ENCODE data around the gene ACOX3.
"Not testable (repeated sequence)": the region's sequence is repeated elsewhere in the genome, so short reads cannot be mapped to it uniquely, and the experiment has no call there.

ACOX3 gene

GRCh38 chr4:8370106-8370787 lies 70.3 kb downstream of the ACOX3 start:
- no peak for DNase-seq

GRCh38 chr4:8369426-8370105 lies 71.0 kb downstream of the ACOX3 start:
- DNase-seq: no peak

DNA sequence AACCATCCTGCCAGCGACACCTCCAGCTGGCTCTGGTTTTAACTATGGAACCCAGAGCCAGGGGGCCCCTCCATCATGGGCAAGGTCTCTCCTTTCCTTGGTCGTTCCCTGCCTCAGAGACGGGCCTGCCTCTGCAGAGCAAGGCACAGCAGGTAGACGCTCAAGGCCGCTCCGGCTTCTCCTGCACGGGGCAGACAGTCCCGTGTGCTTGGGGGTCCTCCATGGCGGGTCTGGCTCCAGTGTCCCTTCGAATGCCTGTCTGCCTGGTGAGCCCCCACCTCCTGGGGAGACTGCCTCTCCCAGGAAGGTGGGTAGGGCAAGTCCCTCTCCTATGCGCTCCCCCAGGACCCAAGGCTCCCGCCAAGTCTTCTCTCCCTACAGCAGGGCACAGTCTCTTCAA lies 71.5 kb downstream of the ACOX3 start:
- DNase-seq: no peak

GRCh38 chr4:8368061-8368481 lies 72.5 kb downstream of the ACOX3 start:
- no peak for DNase-seq

DNA sequence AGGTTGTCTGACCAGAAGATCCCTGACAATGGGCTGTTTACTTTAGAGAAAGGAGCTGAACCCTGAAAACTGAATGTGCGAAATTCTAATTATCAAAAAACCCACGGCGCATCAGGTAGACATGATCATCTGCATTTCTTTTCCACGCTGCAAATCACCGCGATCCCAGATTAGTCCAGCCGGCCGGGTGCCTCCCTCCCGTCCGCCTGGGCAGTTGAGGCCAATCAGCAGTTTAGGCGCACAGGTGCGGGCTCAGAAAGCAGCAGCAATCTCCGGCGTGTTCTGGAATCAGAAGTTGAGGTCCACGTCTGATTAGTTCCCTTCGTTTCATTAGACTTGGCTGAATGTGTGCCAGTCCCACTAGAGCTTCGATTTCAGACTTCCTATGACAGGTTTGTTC lies 73.9 kb downstream of the ACOX3 start:
- DNase-seq: no peak

- no peak for DNase-seq
Observed at GRCh38 chr4:8365951-8366350, 74.6 kb downstream of the ACOX3 start.

DNA sequence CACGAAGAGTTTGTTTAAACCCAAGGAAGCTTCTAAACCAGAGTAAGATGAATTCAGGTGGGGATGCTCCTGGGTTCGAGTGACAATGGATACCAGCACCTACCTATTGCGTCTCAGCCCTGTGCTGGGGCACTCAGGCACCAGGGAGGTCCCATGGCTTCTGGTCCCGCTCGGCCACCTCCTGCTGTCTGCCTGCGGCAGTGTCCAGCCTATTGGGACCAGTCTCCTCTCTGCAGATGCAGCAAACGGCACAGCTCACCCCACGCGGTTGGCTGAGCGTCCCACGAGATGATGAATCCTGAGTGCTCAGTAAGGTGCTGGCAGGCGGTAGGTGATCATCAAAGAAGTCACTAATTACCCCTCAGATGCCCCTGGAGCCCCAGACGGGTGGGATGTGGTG lies 75.2 kb downstream of the ACOX3 start:
- no peak for DNase-seq

DNA sequence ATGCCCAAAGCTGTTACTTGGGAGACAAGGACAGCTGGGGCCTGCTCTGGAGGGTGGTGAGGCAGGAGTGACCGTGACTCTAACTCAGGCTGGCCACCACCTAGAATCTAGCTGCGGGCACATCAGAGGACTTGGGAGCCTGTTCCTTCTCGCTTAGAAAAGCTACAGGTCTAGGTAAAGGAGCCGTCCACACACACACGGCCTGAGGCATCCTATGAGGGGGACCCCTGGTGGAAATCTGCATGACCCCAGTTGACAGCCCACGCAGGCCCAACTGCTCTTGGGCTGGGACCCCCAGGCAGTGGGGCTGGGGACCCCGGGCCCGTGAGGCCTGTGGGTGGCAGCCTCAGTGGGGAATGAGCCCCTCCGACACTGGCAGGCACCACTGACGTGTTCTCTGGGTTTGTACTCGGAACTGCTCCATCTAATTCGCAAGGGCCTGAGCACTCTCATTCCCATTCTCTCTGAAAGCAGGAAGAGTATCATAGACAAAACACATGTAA lies 75.6 kb downstream of the ACOX3 start:
- DNase-seq: no peak

GRCh38 chr4:8364141-8364540 lies 76.4 kb downstream of the ACOX3 start:
- DNase-seq: no peak

DNA sequence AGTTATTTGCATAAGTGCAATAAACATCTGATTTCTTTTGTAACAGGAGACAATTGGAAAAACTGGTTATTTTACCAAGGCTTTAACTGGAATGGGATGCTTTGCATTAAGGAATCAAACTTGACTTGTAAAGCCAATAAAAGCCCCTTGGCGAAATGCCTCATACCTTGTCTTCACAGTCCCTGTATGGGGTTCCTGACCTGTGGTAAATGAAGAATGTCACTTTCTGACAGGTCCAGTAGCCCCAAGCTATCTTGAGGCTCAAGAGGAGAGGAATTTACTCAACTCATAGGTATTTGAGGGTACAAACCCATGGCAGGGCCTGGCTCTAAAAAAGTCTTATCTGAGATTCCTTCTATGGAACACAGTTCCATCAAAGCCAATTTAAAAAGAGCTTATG lies 78.0 kb downstream of the ACOX3 start:
- DNase-seq: no peak

DNA sequence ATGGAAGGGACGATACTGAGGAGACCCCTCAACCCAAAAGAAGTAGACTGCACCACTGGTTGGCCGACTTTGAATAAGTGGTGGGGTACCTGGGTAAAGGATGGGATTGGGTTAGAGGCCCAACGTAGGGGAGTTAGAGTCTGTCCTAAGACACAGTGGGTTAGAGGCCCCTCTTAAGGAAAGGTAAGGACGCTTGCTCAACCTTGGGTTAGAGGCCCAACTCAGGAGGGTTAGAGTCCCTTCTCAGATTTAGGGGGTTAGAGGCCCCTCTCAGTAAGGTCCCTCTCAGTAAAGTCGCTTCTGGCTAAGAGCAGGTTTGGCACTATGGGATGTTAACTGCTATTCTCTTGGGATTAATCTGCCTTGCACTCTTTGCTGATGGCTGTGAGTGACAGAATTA lies 81.3 kb downstream of the ACOX3 start:
- DNase-seq: no peak

GRCh38 chr4:8356856-8357255 lies 83.7 kb downstream of the ACOX3 start:
- no peak for DNase-seq

GRCh38 chr4:8355864-8356565 lies 84.5 kb downstream of the ACOX3 start:
- DNase-seq: no peak

DNA sequence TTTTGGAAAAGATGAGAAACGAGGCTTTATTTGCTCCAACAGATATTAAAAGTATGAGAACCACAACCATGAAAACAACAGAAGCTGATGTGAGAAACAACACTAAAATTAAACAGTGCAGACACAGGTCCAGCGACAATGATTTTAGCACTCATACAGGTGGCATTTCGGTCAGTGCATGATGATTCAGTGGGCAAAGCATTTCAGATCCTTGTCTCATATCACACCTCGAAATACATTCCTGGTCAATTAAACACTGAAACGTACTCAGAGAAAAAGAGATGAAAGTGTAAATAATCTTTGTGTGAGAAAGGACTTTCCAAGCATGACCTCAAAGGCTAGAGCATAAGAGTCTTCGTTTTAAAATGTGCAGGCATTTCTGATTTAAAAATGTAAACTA lies 85.2 kb downstream of the ACOX3 start:
- no peak for DNase-seq

- DNase-seq: peak; percentile 15
Observed at GRCh38 chr4:8353912-8354453, 86.5 kb downstream of the ACOX3 start.

DNA sequence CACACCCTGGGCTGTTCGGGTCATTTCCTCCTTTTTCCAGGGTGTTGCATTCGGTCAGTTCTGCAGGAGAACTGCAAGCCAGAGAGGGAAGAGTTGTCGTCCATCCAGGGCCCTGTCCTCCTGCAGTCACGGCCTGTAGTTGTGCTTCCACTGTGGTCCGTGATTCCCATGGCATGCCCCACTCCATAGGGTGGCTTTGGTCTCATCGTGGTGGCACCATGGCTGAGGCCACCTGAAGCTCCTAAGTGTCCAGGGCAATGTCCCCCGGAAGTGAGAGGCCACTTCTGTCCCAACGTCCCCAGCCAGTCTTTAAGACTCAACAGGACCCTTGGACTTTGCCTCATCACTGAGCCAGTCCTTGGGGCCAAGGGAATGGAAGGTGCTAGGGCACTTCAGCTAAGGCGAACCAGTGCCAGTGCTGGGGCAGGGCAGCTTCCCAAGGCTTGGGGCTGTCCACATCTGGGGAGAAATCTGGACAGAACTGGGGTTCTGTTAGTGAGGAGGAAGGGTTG lies 87.3 kb downstream of the ACOX3 start:
- DNase-seq: no peak

GRCh38 chr4:8352368-8353157 lies 88.0 kb downstream of the ACOX3 start:
- no peak for DNase-seq

- no peak for DNase-seq
Observed at GRCh38 chr4:8351931-8352367, 88.6 kb downstream of the ACOX3 start.

DNA sequence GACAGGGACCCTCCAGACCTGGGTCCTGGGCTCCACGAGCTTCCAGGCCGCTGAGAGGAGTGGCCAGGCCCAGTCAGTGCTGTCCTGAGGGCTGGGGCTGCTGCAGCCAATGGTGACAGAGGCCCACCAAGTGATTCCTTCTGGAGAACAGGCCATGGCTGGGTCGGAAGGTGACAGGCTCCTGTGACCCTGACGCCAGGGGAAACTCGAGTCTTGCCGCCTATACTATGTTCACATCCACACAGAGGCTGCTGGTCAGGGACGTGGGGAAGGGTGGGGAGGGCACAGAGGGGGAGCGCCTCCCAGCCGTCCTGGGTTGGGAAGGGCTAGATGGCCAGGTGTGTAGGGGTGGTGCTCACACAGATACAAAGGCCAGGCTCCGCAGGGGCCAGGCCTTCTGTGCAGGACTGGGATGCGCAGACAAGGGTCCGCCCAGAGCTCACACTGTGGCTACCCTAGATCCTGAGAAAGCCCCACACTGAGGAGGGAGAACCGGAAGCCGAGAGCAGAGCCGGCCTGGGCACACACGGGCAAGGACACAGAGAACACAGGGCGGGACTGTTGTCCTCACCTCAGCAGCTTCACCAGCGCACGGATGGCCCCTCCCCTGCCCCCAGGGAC lies 89.6 kb downstream of the ACOX3 start:
- DNase-seq: no peak

DNA sequence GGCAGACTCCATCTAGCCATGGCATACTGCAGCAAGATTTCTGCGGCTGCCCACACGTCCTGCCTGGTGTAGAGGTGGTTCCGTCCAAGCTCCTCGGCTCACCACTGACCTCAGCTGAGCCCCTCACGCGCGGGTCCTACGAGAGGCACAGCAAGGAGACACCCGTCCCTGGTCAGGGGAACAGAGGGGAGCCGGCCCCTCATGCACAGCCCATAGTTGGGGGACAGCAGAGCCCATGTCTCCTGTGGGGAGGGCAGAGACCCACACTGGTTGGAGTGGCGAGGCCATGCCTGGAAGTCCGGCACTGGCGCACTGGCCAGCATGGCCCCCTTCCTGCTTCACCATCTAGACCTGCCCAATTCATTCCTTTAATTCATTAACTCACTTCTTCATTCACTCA lies 90.2 kb downstream of the ACOX3 start:
- DNase-seq: no peak

DNA sequence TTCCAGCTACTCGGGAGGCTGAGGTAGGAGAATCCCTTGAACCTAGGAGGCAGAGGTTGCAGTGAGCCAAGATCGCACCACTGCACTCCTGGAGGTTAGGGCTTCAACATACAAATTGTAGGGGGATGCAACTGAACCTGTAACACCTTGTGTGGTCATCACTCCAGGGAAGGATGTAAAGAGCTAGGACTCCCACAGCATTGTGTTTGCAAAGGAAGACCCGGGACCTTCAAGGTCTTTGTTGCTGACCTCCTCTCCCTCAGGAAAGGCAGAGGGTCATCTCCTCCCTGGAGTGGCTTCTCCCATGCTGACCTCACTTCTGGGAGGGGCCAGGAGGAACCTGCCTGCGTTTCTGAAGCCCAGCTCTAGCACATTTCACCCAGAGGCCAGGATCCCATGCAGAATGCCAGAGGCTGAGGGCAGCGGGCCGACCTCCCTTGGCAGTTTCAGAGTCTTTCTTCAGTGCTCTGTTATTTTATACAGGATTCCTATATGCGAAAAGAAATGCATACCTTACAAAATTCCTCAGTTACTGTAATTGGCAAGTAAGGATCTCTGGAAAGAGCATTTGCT lies 90.8 kb downstream of the ACOX3 start:
- no peak for DNase-seq

DNA sequence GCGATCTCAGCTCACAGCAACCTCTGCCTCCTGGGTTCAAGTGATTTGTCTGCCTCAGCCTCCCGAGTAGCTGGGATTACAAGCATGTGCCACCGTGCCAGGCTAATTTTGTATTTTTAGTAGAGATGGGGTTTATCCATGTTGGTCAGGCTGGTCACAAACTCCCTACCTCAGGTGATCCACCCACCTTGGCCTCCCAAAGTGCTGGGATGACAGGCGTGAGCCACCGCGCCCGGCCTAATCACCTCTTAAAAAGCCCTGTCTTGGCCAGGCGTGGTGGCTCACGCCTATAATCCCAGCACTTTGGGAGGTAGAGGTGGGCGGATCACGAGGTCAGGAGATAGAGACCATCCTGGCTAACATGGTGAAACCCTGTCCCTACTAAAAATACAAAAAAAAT lies 91.3 kb downstream of the ACOX3 start:
- DNase-seq: not testable (repeated sequence)
